HCT116 (cell line): Measurements from ENCODE around the gene TMEM63A.

Experiments
- CTCF ChIP-seq, 3 experiments: fragments of 200-600 bp in 1 of 3; sonication (generic) in 1 of 3; IDR thresholded peaks in 2 of 3; conservative IDR thresholded peaks in 1 of 3; 2 replicates each; pipeline ENCODE4 v1.5.1; 2012 to 2017; ENCODE audit warnings: low read depth in 2 of 3, low read length in 2 of 3, antibody characterized with exemption in 1 of 3, borderline replicate concordance in 1 of 3, control low read depth in 1 of 3, mild to moderate bottlenecking in 1 of 3, mixed read lengths in 1 of 3, mixed run types in 1 of 3, moderate library complexity in 1 of 3; ENCODE audit not compliant: insufficient read depth in 1 of 3
- EZH2 ChIP-seq: fragments of 200-600 bp; sonication (generic); IDR thresholded peaks from 2 replicates; pipeline ENCODE4 v1.6.1; 2017; ENCODE audit warnings: antibody characterized with exemption, mixed run types
- EZH2phosphoT487 ChIP-seq: fragments of 200-600 bp; IDR thresholded peaks from 2 replicates; pipeline ENCODE4 v1.6.1; 2018; ENCODE audit warnings: antibody characterized with exemption, borderline replicate concordance
- FOSL1 ChIP-seq: IDR thresholded peaks from 2 replicates; pipeline ENCODE4 v1.6.1; 2012; ENCODE audit warnings: low read depth
- JUND ChIP-seq: IDR thresholded peaks from 2 replicates; pipeline ENCODE4 v1.6.1; 2012
- MAX ChIP-seq: IDR thresholded peaks from 2 replicates; pipeline ENCODE4 v1.6.1; 2012
- POLR2AphosphoS5 ChIP-seq: IDR thresholded peaks from 2 replicates; pipeline ENCODE4 v1.6.1; 2011; ENCODE audit warnings: mild to moderate bottlenecking, low read depth, low read length, moderate library complexity
- REST ChIP-seq: IDR thresholded peaks from 2 replicates; pipeline ENCODE4 v1.6.1; 2012; ENCODE audit warnings: low read depth
- TCF7L2 ChIP-seq: IDR thresholded peaks from 2 replicates; pipeline ENCODE4 v1.7.0; 2011; ENCODE audit warnings: borderline replicate concordance, inconsistent platforms; ENCODE audit not compliant: insufficient read depth, insufficient read length; ENCODE audit errors: extremely low read depth

GRCh38 chr1:225830841-225831240, 51.3 kb downstream of the TMEM63A start:
- TF ChIP-seq CTCF (IDR thresholded peaks at IDR 0.05 in 2 of 3, conservative IDR thresholded peaks at IDR 0.05 in 1 of 3; ENCODE audit: borderline replicate concordance in 1 of 3, insufficient read depth in 1 of 3, low read depth in 2 of 3, low read length in 2 of 3) = no peak
- no peak for TF ChIP-seq REST
- TF ChIP-seq POLR2AphosphoS5 = no peak
- TF ChIP-seq EZH2 = no peak
- no peak for TF ChIP-seq FOSL1
- TF ChIP-seq EZH2phosphoT487 = no peak
- no peak for TF ChIP-seq MAX
- TF ChIP-seq JUND = no peak
- no peak for TF ChIP-seq TCF7L2
